GM18861 (cell line): ENCODE results near the gene SFTPB.
"Not testable (repeated sequence)": the region's sequence is repeated elsewhere in the genome, so short reads cannot be mapped to it uniquely, and the experiment has no call there.

Source experiments
- ATAC-seq: cut with Tn5 transposase; IDR thresholded peaks from one replicate; pipeline ENCODE4 v1.9.1; 2021; ENCODE audit not compliant: unreplicated experiment

SFTPB gene

DNA sequence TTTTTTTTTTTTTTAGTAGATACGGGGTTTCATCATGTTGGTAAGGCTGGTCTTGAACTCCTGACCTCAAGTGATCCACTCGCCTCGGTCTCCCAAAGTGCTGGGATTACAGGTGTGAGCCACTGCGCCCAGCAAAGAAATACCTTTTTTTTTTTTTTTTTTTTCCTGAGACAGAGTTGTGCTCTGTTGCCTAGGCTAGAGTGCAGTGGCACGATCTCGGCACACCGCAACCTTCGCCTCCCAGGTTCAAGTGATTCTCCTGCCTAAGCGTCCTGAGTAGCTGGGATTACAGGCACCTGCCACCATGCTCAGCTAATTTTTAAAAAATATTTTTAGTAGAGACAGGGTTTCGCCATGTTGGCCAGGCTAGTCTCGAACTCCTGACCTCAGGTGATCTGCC, 7.7 kb downstream of the SFTPB start:
- not testable (repeated sequence) for ATAC-seq

DNA sequence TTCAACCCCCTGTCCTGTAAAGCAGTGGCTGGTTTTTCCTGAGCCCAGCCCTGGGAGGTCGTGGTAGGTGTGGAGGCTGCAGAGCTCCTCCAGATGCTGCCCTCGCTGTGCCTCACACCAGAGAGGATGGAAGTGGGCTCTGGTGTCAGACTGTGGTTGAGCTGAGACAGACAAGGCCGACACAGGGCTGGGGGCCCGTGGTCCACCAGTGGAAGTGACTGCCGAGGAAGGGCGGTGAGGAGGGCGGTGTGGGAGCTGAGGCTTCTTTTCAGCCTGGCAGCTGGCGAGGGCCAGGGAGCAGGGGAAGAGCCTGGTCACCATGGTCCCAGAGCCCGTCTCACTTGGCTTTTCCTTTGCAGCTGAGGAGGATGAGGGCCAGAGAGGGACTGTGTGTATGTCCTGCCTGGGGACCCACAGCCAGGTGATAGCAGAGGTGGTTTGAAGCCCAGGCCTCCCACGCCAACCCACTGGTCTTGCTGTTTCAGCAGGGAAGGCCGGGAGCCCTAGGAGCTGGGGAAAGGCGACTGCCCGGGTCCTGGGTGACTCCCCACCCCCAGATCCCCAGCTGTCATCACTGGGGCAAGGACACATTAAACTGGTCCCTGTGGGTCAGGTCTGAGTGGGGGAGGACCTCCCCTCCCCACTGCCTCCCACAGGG, 8.5 kb downstream of the SFTPB start:
- ATAC-seq = no peak

DNA sequence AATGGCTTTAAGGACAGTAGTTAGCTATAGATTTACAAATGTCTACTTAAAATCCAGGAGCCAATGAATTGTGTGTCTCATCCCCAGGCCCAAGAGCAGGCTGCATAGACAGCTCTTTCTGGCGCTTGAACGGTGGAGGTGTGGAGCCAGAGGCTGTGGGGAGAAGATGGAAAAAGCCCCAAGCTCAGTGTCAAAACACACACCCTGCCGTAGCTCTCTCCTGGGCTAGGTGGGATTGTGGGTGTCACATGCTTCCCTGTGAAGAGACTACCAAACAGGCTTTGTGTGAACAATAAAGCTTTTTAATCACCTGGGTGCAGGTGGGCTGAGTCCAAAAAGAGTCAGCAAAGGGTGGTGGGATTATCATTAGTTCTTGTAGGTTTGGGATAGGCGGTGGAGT, 10.6 kb downstream of the SFTPB start:
- not testable (repeated sequence) for ATAC-seq

DNA sequence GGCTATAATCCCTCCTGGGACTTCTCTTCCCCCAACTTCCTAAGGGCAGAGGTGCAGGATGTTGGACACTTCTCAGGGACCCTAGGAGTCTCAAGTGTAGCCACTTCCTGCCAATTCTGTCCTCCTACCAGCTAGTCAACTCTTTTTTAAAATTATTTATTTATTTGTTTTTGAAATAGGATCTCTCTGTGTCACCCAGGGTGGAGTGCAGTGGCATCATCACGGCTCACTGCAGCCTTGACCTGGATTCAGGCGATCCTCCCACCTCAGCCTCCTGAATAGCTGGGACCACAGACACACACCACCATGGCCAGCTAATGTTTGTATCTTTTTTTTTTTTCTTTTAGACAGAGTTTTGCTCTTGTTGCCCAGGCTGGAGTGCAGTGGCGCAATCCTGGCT, 11.5 kb downstream of the SFTPB start:
- no peak for ATAC-seq

DNA sequence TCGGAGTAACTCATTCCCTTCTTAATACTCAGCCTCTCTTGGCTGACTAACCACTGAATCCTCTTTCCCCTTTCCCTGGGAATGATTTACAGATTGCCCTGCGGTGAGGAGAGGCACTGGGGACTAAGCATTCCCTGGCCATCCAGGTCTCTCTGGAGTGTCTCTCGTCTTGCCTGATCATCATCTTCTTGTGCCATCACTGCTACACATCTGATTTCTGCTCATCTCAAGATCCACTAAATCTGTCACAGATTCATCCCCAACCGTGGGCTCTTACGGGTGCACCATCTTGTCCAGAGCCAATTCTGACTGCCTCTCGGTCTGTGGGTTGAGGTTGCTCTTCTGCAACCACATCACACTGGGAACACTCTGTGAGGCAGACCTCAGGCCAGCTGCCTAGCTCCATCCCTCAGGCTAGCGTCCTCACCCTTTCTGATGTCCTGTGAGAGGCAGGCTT, 12.0 kb downstream of the SFTPB start:
- ATAC-seq = no peak

DNA sequence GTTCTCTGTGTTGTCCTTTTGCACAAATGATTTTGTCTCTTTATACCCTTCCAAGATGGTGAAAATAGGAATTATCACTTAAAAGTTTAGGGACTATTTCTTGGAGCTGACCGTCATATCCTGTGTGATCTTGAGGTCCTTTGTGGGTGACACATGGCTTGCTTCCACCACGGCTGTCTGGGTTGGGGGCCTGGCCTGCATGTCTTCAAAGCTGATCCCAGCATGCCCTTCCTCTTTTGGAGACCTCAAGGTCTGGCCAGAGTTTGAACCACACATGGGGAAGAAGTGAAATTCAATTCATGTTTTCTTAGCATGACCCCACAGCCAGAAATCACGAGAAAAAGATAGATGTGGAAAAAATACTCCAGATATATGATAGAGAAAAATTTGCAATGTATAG, 14.0 kb downstream of the SFTPB start:
- no peak for ATAC-seq

DNA sequence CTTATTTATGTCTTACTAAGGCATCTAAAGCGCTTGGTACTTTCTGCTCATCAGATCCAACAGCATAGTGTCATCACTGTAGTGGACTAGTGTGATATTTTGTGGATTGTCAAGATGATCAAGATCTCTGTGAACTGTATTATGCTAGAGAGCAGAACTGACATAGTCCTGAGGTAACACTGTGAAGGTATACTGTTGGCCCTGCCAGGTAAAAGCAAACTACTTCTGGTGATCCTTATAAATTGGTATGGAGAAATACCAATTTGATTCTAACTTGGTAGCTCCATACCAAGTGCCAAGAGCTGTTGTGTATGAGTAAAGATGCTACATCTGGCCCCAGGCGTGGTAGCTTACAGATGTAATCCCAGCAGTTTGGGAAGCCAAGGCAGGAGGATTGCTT, 15.9 kb downstream of the SFTPB start:
- no peak for ATAC-seq

DNA sequence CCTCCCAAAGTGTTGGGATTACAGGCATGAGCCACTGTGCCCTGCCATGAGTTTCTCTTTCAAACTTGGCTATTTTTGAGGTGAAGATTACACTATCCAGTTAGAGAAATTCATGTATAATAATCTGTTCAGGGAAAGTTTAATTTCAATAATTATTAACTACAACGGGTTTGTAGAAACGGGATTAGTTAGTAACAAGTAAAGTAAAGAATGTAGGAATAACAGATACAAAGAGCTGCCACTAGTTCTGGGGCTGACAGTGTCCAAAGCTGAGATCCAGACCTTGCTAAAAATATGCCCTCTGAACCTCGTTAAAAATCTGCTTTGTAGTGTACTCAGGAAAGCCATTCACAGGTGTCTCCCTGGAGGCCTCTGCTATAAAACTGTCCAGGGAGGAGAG, 16.9 kb downstream of the SFTPB start:
- ATAC-seq = no peak

DNA sequence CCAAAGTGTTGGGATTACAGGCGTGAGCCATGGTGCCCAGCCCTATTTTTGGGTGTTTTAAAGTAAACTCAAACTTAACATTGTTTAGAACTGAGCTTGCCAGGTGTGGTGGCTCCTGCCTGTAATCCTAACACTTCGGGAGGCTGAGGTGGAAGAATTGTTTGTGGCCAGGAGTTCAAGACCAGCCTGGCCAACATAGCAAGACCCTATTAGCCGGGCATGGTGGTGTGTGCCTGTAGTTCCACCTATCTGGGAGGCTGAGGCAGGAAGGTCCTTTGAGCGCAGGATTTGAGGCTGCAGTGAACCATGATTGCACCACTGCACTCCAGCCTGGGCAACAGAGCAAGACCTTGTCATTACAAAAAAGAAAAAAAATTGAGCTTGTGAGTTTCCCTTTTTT, 17.5 kb downstream of the SFTPB start:
- no peak for ATAC-seq

DNA sequence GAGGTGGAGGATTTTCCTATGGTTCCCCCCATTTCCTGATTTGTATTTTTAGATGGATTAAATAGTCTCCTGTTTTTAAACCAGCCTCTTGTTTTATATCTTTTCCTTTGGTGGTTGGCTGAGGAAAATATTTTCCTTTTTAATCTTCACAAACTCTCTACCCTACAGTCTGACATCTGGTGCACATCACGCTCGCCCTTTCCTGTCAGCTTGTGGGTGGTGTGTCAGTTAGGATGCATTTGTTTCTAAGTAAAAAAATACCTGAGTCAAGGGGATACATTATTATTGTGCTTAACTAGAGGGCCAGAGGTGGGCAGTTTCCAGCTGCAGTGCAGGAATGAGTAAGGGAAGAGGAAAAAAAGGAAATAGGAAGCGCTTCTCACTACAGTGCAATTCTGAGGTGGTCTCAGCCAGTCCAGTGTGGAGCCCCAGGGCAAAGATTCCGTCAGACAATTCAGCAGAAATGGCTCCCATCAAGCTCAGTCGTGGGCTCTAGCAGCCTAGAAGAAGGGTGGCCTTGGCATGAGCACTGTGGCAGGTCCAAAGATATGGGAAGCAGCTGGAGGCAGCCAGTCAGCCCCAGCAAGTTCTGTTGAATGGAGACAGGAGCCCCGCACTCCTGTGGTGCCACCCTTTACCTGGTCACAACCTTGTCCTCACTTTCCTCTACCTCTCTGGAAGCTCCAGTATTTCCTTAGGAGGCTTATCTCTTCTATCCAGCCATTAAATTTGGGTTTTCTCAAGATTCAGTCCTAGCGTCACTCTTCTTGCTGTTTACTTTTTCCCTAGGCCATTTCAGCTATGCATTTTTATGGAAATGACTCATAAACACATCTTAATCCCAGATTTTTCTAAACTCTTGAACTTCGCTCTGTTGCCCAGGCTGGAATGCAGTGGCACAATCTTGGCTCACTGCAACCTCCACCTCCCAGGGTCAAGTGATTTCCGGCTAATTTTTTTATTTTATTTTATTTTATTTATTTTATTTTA, 18.5 kb downstream of the SFTPB start:
- ATAC-seq = no peak

DNA sequence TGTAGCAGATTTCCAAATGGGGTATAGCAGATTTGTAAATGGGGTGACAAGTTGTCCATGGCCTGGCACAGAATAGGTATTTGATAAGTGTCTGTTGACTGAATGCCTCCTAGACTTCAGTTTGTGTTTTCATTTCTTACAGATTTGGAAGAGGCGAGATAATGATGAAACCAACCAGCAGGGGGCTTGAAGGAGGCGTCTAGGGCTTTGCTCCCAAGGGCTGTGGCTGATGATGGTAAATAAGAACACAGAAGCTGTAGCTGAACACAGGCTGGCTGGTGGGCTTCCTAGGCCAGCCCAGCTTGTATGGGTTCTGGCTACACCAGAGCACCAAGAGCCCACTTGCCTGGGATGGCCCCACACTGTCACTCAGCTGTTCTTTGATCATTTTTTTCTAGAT, 19.4 kb downstream of the SFTPB start:
- no peak for ATAC-seq

DNA sequence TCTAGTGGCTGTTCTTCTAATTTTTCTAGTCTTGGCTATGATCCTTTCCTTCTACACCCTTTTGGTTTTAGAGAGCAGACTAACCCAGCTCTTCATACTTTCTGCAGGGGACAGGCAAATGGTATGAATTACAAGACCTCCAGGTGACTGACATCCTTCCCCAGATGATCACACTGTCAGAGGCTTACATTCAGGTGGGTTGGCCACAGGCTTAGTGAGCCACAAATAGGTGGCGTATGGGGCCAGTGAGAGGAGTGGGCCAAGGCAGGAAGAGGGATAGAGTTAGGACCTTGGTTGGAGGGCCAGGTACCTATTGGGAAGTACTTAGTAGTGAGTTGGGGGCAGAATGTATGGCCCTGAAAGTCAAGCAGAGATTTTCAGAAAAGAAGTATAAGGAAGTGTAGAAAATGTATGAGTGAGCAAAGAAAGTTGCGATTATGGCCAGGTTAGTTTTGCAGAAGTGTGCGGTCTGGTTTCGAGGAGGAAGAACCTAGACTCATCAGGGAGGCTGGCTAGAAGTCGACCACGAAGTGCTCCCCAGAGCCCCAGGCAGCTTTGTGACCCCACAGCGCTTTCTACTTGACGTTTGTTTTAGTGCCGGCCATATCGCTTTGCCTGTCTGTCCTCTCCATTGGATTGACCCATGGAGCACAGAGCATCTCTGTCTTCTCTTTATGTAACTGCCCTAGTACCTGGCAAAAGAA, 20.0 kb downstream of the SFTPB start:
- ATAC-seq = peak; percentile 52

DNA sequence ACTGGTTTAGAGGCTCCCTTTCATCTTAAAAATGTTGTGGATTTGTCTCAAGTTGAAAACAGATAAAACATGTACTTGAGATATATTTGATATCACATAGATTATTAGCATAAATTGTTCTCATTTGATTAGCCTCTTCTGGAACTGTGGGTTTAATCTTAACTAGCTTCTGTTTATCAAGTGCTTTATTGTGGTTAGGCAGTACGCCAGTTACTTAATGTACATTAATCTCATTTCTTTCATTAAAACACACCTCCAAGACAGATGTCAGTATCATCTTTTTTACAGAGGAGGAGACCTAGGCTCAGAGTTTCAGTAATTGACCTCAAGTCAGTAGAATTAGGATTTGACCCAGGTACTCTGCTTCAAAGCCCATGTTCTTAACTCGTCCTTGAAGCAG, 21.8 kb downstream of the SFTPB start:
- ATAC-seq = no peak

DNA sequence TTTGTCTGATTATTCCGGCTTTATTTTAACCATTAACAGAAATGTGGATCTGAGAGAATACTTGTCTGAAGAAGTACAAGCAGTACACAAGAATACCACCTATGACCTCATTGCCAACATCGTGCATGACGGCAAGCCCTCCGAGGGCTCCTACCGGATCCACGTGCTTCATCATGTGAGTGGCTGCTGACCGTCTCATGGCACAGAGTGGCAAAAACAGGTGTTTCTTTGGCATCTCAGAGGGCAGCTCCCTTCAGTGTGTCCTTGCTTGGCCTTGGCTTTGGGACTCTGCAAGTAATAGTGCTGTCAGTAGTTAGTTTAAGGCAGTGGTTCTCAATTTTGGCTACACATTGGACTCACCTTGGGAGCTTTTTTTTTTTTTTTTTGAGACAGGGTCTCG, 23.1 kb downstream of the SFTPB start:
- ATAC-seq = no peak

DNA sequence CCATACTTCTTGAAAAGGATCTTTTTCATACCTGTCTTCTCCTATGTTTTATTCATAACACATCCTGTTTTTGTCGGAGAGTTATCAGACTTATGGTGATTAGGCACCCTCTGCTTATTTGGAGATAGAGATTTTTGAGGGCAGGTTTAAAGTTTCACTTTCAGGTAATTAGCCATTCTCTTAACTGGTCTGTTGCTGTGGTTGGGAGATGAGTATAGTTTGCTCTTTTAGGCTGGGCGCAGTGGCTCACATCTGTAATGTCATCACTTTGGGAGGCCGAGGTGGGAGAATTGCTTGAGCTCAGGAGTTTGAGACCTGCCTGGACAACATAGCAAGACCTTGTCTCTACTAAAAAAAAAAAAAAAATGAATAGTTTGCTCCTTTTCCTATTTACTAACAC, 25.3 kb downstream of the SFTPB start:
- no peak for ATAC-seq

DNA sequence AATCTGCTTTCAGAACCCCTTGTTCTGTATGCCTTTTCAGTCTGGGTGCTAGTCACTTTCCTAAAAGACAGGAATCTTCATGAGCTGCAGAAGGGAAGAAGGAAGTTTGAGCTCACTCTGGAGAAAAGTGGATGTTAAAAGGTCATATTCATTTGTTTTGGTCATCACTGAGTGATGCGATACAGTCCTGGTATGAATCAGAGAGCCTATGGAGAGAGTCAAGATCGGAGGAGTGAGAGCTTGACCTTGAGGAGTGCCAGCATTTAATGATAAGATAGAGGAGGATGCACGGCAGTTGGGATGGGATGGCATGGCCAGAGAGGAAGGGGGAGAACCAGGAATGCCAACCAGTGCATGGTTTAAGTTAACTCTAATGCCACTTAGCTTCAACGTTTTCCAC, 32.4 kb downstream of the SFTPB start:
- no peak for ATAC-seq

DNA sequence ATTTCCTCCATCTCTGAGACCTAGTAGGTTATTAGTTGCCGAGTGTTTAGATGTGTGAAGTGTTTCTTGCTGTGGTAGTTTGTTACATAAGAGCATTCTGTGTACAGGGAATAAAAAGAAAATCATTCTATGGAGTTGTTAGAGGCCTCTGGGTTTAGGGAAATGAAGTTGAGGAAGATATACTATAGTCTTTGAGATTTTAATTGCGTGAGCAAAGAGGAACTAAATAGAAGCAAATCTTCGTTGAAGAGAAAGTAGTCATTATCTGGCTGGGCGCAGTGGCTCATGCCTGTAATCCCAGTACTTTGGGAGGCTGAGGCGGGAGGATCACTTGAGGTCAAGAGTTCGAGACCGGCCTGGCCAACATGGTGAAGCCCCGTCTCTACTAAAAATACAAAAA, 33.0 kb downstream of the SFTPB start:
- no peak for ATAC-seq

DNA sequence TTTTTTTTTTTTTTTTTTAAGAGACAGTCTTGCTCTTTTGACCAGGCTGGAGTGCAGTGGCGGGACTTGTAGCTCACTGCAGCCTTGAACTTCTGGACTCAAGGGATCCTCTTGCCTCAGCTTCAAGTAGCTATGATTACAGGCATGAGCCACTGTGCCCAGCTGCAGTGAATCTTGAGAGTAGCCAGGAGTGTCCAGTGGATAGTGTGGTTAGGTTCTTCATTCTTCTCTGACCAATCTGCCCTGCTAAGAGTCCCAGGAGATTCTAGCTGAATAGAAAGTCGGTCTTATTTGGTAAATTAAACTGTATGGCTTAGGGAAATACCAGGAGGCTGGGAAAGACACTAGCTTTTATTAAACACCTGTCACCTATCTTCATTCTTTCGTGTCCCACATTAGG, 36.7 kb downstream of the SFTPB start:
- no peak for ATAC-seq

DNA sequence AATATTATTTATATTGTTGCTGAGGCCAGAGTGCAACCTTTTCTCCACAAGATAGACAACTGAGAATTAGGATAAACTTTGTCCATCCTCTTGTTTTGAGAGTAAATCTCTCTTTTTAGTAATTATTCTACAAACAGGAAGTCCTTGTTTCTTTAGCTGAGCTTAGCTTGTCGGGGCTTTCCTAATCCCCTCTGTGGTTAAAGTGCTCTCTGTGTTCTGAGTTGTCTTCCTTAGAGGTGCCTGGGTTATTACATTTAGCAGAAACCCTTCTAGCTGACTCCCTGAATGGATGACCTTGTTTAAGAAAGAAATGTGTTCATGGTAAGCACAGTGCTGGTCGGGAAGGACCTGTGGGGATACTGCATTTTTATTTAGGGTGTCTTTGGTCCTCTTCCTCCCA, 39.3 kb downstream of the SFTPB start:
- ATAC-seq = peak; percentile 57

DNA sequence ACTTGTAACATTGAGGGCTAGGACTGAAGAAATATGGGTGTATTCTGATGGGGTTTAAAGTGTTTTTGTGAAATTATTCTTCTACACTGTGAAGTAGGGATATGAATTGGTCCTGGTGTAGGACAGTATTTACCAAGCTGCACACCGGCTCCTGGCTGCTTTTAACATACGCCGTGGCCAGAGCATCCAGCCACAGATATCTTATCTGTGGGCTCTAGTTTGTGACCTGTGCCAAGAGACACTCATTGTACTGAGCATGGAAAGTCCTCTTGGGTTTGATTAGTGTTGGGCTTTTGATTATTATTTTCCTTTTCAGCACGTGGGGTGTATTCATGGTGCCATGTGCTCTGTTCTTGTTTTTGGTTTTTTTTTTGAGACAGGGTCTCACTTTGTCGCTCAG, 44.0 kb downstream of the SFTPB start:
- ATAC-seq = no peak

DNA sequence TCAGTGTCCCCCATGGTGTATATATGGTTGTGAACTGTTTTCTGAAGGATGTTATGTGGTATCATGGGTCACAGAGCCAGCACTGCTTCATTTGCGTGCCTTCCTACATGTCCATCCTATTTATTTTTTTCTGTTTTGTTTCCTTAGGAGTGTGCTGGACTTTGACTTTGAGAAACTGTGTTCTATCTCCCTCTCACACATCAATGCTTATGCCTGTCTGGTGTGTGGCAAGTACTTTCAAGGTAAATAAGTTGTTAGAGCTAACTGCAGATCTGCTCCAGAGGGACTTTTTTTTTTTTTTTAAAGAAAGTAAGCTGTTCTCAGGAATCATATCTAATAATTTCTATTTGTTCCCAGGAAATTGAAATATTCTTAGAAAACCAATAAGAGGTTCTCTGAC, 46.7 kb downstream of the SFTPB start:
- no peak for ATAC-seq

DNA sequence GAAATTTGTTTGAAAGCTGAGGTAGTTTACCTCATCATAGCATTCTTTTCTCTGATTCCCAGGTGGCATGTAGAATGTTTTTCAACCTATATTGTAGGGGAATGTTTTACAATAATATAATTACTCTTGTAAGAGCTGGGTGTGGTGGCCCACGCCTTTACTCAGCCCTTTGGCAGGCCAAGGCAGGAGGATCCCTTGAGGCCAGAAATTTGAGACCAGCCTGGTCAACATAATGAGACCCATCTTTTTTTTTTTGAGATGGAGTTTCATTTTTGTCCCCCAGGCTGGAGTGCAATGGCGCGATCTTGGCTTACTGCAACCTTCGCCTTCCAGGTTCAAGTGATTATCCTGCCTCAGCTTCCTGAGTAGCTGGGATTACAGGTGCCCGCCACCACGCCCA, 48.4 kb downstream of the SFTPB start:
- no peak for ATAC-seq
